SU-DHL-6 (cell line): ENCODE results near the gene HRG.

Experiments
- H2AFZ ChIP-seq: fragments of 200-600 bp; sonication (generic); 2 replicates; pipeline ENCODE4 v1.6.1; 2014; ENCODE audit warnings: low read depth, mild to moderate bottlenecking, moderate library complexity, mixed read lengths, antibody characterized with exemption, low read length; ENCODE audit not compliant: severe bottlenecking
- H3F3A ChIP-seq: fragments of 200-600 bp; shearing (Covaris generic); 2 replicates; pipeline ENCODE4 v1.6.0; 2016; ENCODE audit warnings: antibody characterized with exemption, mild to moderate bottlenecking; ENCODE audit not compliant: insufficient read depth
- H3K27ac ChIP-seq: fragments of 200-600 bp; sonication (generic); 2 replicates; pipeline ENCODE4 v1.5.1; 2016; ENCODE audit warnings: low read depth, mild to moderate bottlenecking, low read length, moderate library complexity, mixed read lengths
- H3K27me3 ChIP-seq: fragments of 200-600 bp; sonication (generic), shearing (Covaris generic); 2 replicates; pipeline ENCODE4 v1.6.0; 2014; ENCODE audit warnings: mild to moderate bottlenecking, low read length
- H3K36me3 ChIP-seq: fragments of 200-600 bp; sonication (generic); 2 replicates; pipeline ENCODE4 v1.6.1; 2014; ENCODE audit warnings: mild to moderate bottlenecking, low read length, mixed read lengths
- H3K4me2 ChIP-seq: fragments of 300-600, 200-600 bp; shearing (Covaris generic), sonication (generic); 2 replicates; pipeline ENCODE4 v1.6.0; 2014; ENCODE audit warnings: low read length, low read depth, mild to moderate bottlenecking; ENCODE audit not compliant: poor library complexity, severe bottlenecking
- H3K4me3 ChIP-seq: fragments of 200-600 bp; sonication (generic); 2 replicates; pipeline ENCODE4 v1.5.1; 2014; ENCODE audit warnings: antibody characterized with exemption, low read length, mild to moderate bottlenecking, mixed read lengths; ENCODE audit not compliant: insufficient read depth, poor library complexity, severe bottlenecking
- H3K79me2 ChIP-seq: fragments of 200-600 bp; sonication (generic); 2 replicates; pipeline ENCODE4 v1.6.1; 2014; ENCODE audit warnings: mild to moderate bottlenecking, low read length, moderate library complexity; ENCODE audit not compliant: insufficient read depth
- H3K9ac ChIP-seq: fragments of 200-600 bp; sonication (generic); 2 replicates; pipeline ENCODE4 v1.7.0; 2014; ENCODE audit warnings: mild to moderate bottlenecking, low read length
- H3K9me2 ChIP-seq: fragments of 200-600 bp; sonication (generic); replicated peaks from 2 replicates; pipeline ENCODE4 v1.6.1; 2014; ENCODE audit warnings: low read length; ENCODE audit not compliant: insufficient read depth
- H3K9me3 ChIP-seq: fragments of 200-600 bp; sonication (generic); 2 replicates; pipeline ENCODE4 v1.6.1; 2014; ENCODE audit warnings: low read length, mixed read lengths; ENCODE audit not compliant: insufficient read depth
- H4K20me1 ChIP-seq: fragments of 200-600 bp; sonication (generic); 2 replicates; pipeline ENCODE4 v1.6.1; 2014; ENCODE audit warnings: low read depth, mild to moderate bottlenecking, antibody characterized with exemption, low read length, moderate library complexity, mixed read lengths
- EZH2phosphoT487 ChIP-seq: fragments of 200-600 bp; sonication (generic), shearing (Covaris generic); conservative IDR thresholded peaks from 2 replicates; pipeline ENCODE4 v1.6.1; 2018; ENCODE audit warnings: mild to moderate bottlenecking, antibody characterized with exemption, low read length, moderate library complexity, mixed read lengths
- TF ChIP-seq, protein P1 (sequence below): fragments of 200-600 bp; sonication (generic); IDR thresholded peaks from one replicate; pipeline ENCODE4 v1.5.1; 2017; ENCODE audit warnings: antibody characterized with exemption, mild to moderate bottlenecking, low read length, moderate library complexity; ENCODE audit not compliant: insufficient read depth, poor library complexity, severe bottlenecking

HRG gene

GRCh38 chr3:186664506-186664905 lies 1.3 kb upstream of the HRG start:
- Histone ChIP-seq H3K9me2 (no peaks in the 10 kb centered on the region), H3K4me3 (no peak overlapping the region), H3K9ac (no peak overlapping the region), H3F3A (no peaks in the 10 kb centered on the region), H3K36me3 (no peaks in the 10 kb centered on the region), H3K27ac (no peak overlapping the region), H4K20me1 (no peaks in the 10 kb centered on the region), H3K27me3 (no peaks in the 10 kb centered on the region), H3K9me3 (no peaks in the 10 kb centered on the region), H3K79me2 (no peaks in the 10 kb centered on the region), H2AFZ (no peak overlapping the region), H3K4me2 (no peak overlapping the region)
- TF ChIP-seq, protein P1, sequence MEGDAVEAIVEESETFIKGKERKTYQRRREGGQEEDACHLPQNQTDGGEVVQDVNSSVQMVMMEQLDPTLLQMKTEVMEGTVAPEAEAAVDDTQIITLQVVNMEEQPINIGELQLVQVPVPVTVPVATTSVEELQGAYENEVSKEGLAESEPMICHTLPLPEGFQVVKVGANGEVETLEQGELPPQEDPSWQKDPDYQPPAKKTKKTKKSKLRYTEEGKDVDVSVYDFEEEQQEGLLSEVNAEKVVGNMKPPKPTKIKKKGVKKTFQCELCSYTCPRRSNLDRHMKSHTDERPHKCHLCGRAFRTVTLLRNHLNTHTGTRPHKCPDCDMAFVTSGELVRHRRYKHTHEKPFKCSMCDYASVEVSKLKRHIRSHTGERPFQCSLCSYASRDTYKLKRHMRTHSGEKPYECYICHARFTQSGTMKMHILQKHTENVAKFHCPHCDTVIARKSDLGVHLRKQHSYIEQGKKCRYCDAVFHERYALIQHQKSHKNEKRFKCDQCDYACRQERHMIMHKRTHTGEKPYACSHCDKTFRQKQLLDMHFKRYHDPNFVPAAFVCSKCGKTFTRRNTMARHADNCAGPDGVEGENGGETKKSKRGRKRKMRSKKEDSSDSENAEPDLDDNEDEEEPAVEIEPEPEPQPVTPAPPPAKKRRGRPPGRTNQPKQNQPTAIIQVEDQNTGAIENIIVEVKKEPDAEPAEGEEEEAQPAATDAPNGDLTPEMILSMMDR: no peak
- no peak for TF ChIP-seq EZH2phosphoT487

DNA sequence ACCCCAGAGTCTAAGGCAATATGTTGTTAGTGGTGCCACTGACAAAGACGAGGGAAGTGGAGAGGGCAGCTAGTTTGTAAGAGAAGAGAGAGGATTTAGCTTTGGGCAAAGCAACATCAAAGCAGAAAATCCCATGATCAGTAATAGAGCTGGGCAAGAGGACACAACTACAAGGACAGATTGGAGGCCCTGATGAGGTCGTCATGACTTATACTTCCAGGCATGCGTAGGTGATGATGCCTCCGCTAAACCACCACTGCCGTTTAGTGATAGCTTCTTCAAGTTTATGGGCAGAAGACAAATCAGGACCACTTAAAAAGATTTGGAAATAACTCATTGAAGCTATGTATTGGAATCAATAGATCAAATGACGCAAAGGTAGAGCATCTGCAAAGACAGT lies 2.6 kb downstream of the HRG start:
- Histone ChIP-seq H4K20me1 (no peaks in the 10 kb centered on the region), H3K79me2 (no peaks in the 10 kb centered on the region), H3K4me3 (no peak overlapping the region), H2AFZ (no peak overlapping the region), H3K9me2 (no peaks in the 10 kb centered on the region), H3K27me3 (no peaks in the 10 kb centered on the region), H3K27ac (no peak overlapping the region), H3F3A (no peaks in the 10 kb centered on the region), H3K4me2 (no peak overlapping the region), H3K9me3 (no peaks in the 10 kb centered on the region), H3K36me3 (no peaks in the 10 kb centered on the region), H3K9ac (no peak overlapping the region)
- TF ChIP-seq EZH2phosphoT487: no peak
- TF ChIP-seq, protein P1: no peak

GRCh38 chr3:186669378-186670084 lies 3.7 kb downstream of the HRG start:
- Histone ChIP-seq H3K36me3 (no peaks in the 10 kb centered on the region), H2AFZ (no peak overlapping the region), H3K27me3 (no peaks in the 10 kb centered on the region), H3F3A (no peaks in the 10 kb centered on the region), H3K9ac (no peak overlapping the region), H3K9me2 (no peaks in the 10 kb centered on the region), H3K27ac (no peak overlapping the region), H3K4me2 (no peak overlapping the region), H3K9me3 (no peaks in the 10 kb centered on the region), H3K4me3 (no peak overlapping the region), H4K20me1 (no peaks in the 10 kb centered on the region), H3K79me2 (no peaks in the 10 kb centered on the region)
- TF ChIP-seq, protein P1: no peak
- no peak for TF ChIP-seq EZH2phosphoT487
